Measurements from ENCODE around the gene CORO1C. TPM values are rescaled to one million over a fixed set of nuclear protein-coding genes. Genes with fewer than 3 reads are reported as not detected.

Gene CORO1C
- total and polyA plus RNA-seq, 2 donors (not counting 3 experiments of a cell fraction or from before 2014, with no cell fraction given), result 150 to 240 TPM

DNA sequence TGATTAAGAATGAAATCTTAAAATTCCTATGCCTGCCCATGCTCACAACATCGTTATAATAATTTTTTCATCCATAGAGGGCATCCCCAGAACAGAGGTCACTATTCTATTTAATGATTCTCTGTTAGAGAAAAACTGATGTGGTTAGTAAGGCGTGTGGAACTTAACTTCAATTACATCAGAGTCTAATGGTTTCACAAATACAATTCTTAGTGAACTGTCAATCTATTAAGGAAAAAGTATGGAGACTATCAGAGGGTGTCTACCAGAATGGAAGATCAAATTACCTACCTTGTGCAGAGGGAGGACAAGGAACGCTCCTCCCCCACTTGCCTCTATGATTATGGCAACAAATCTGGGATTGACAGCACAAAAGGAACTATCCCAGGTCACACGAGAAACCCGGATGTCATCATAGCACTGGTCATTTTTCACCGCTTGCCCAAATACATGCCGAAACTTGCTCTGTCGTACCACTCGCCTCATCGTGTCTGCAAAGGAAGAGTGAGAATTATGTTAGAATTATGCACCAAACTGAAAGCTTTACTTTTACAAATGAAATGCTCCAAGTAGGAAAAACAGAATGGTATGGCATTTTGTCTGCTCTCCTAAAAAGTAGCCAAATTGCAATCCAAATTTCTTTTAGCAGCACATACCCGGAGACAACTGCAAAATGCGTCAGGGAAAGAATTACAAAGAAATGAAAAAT is 30.3 kb downstream of the CORO1C start:
- H3K4me3 ChIP-seq (replicated peaks in 1 of 3; ENCODE audit: insufficient read depth in 1 of 3, low read depth in 1 of 3, low read length in 3 of 3), result no peak overlapping the region
- no peak for FAIRE-seq
- no peaks in the 10 kb centered on the region for H3K27me3 ChIP-seq (ENCODE audit: control insufficient read depth in 2 of 2, insufficient read depth in 2 of 2, low read length in 2 of 2)
- POLR2A ChIA-PET, result no interaction called here
- CTCF ChIA-PET, result interaction anchor here (0.9 to 2.2 kb wide), 7 partner anchors 9 to 22 kb away, joined by 3 to 12 read pairs (median 4); no protein-coding TSS in a partner anchor
- peaks cover 7% of the 10 kb centered on the region in 2 experiments for H3K36me3 ChIP-seq (ENCODE audit: control insufficient read depth in 2 of 2, extremely low read depth in 1 of 2, insufficient read depth in 2 of 2, low read length in 2 of 2)
- H3K9me1 ChIP-seq (replicated peaks; ENCODE audit: control insufficient read depth, extremely low read depth, insufficient read depth, low read length), result no peaks in the 10 kb centered on the region
- no peak overlapping the region for H3K27ac ChIP-seq (ENCODE audit: insufficient read depth, low read depth, low read length)
- H3K79me2 ChIP-seq (ENCODE audit: control insufficient read depth, insufficient read depth, low read length), result peaks cover 94% of the 10 kb centered on the region
- no peak overlapping the region for H3K4me2 ChIP-seq (ENCODE audit: insufficient read depth, low read length)
- H4K20me1 ChIP-seq (replicated peaks; ENCODE audit: control insufficient read depth, extremely low read depth, insufficient read depth, low read length), result no peaks in the 10 kb centered on the region
- H3K4me1 ChIP-seq (ENCODE audit: control insufficient read depth, extremely low read depth, insufficient read depth, low read length), result peaks cover 8% of the 10 kb centered on the region
- BruUV-seq (replicated peaks), result no TSS peak
- dilution Hi-C loops (cut with MboI; ENCODE audit: extremely low pct_ligation_motif_present, low sequenced_read_pairs) (no loop called here), intact Hi-C loops (cut with micrococcal nuclease) (no loop called here)
- no peak overlapping the region for H2AFZ ChIP-seq (ENCODE audit: low read depth, low read length)
- H3K9me3 ChIP-seq (replicated peaks; ENCODE audit: control insufficient read depth, insufficient read depth, low read length), result no peaks in the 10 kb centered on the region
- H3K9ac ChIP-seq (replicated peaks; ENCODE audit: extremely low read depth, insufficient read depth, low read length), result no peak overlapping the region
- no peak for DNase-seq (ENCODE audit: low read depth, low spot score)
- TF ChIP-seq POLR2AphosphoS5 (IDR thresholded peaks at IDR 0.05; ENCODE audit: insufficient read depth, low read depth, low read length), result no peak
- TF ChIP-seq GATA2 (IDR thresholded peaks at IDR 0.05; ENCODE audit: insufficient read depth, insufficient read length, low read depth, low read length), result no peak
- no peak for TF ChIP-seq POLR2A (IDR thresholded peaks at IDR 0.05; ENCODE audit: low read depth, low read length)
- TF ChIP-seq FOS (IDR thresholded peaks at IDR 0.05; ENCODE audit: borderline replicate concordance, insufficient read depth, low read length), result no peak

DNA sequence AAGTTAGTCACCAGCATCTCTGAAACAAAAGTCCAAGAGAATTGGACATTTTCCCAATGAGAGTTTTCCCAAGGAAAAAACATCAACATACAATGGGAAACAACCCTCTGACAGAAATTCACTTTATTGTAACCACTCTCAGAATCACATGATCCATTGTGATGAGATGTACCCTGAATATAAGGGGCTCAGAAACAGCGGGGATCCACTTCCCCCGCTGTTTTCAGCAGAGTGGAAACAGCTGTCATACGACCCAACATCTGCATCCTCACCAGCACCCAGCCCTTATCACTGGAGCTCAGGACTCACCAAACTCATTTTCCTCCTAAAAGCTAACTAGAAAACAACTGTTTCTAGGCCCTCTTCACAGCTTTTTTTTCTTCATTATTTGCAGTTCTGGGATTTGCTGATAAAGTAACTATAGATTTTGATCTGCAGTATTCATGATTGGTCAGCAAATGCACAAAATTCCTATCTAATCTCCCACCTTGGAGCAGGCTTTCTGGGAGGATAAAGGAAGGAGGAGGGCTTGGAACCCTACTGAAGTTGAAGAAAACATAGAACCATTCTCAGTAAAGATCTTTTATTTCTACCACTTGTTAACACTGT is 31.3 kb downstream of the CORO1C start:
- H3K4me2 ChIP-seq (ENCODE audit: insufficient read depth, low read length), result no peak overlapping the region
- H3K9me1 ChIP-seq (replicated peaks; ENCODE audit: control insufficient read depth, extremely low read depth, insufficient read depth, low read length), result no peaks in the 10 kb centered on the region
- dilution Hi-C loops (cut with MboI; ENCODE audit: extremely low pct_ligation_motif_present, low sequenced_read_pairs), result no loop called here
- no peaks in the 10 kb centered on the region for H4K20me1 ChIP-seq (replicated peaks; ENCODE audit: control insufficient read depth, extremely low read depth, insufficient read depth, low read length)
- peak overlapping the region; percentile 32 for H3K27ac ChIP-seq (ENCODE audit: insufficient read depth, low read depth, low read length)
- ChIA-PET POLR2A (interaction anchor here (1.0 to 1.3 kb wide), 2 partner anchors 9 to 30 kb away, joined by 4 to 9 read pairs; no protein-coding TSS in a partner anchor), CTCF (interaction anchor here (0.7 to 1.6 kb wide), 4 partner anchors 10 to 104 kb away, joined by 3 to 7 read pairs (median 6); no protein-coding TSS in a partner anchor)
- FAIRE-seq (no peak), DNase-seq (ENCODE audit: low read depth, low spot score) (peak; percentile 94)
- H3K79me2 ChIP-seq (ENCODE audit: control insufficient read depth, insufficient read depth, low read length), result peaks cover 93% of the 10 kb centered on the region
- H3K4me1 ChIP-seq (ENCODE audit: control insufficient read depth, extremely low read depth, insufficient read depth, low read length), result peaks cover 10% of the 10 kb centered on the region
- no peaks in the 10 kb centered on the region for H3K9me3 ChIP-seq (replicated peaks; ENCODE audit: control insufficient read depth, insufficient read depth, low read length)
- BruUV-seq (replicated peaks), result no TSS peak
- no peak overlapping the region for H2AFZ ChIP-seq (ENCODE audit: low read depth, low read length)
- TF ChIP-seq, protein P1, sequence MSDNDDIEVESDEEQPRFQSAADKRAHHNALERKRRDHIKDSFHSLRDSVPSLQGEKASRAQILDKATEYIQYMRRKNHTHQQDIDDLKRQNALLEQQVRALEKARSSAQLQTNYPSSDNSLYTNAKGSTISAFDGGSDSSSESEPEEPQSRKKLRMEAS (IDR thresholded peaks at IDR 0.05; ENCODE audit: insufficient read depth, insufficient read length), result no peak
- TF ChIP-seq EZH2 (IDR thresholded peaks at IDR 0.05; ENCODE audit: borderline replicate concordance, low read depth, low read length, severe bottlenecking), result no peak
- no peak for TF ChIP-seq MYC (IDR thresholded peaks at IDR 0.05; ENCODE audit: low read depth, low read length)
- TF ChIP-seq, protein P2, sequence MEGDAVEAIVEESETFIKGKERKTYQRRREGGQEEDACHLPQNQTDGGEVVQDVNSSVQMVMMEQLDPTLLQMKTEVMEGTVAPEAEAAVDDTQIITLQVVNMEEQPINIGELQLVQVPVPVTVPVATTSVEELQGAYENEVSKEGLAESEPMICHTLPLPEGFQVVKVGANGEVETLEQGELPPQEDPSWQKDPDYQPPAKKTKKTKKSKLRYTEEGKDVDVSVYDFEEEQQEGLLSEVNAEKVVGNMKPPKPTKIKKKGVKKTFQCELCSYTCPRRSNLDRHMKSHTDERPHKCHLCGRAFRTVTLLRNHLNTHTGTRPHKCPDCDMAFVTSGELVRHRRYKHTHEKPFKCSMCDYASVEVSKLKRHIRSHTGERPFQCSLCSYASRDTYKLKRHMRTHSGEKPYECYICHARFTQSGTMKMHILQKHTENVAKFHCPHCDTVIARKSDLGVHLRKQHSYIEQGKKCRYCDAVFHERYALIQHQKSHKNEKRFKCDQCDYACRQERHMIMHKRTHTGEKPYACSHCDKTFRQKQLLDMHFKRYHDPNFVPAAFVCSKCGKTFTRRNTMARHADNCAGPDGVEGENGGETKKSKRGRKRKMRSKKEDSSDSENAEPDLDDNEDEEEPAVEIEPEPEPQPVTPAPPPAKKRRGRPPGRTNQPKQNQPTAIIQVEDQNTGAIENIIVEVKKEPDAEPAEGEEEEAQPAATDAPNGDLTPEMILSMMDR (IDR thresholded peaks at IDR 0.05; ENCODE audit: extremely low read depth in 1 of 2, insufficient read depth in 1 of 2, low read depth in 1 of 2, low read length in 2 of 2), result no peak
- no peak for TF ChIP-seq FOS (IDR thresholded peaks at IDR 0.05; ENCODE audit: borderline replicate concordance, insufficient read depth, low read length)
- no peak for TF ChIP-seq POLR2AphosphoS5 (IDR thresholded peaks at IDR 0.05; ENCODE audit: insufficient read depth, low read depth, low read length)
- TF ChIP-seq JUN (IDR thresholded peaks at IDR 0.05; ENCODE audit: borderline replicate concordance, insufficient read depth, insufficient read length, low read depth), result no peak
- no peak for TF ChIP-seq GATA2 (IDR thresholded peaks at IDR 0.05; ENCODE audit: insufficient read depth, insufficient read length, low read depth, low read length)
- TF ChIP-seq POLR2A (IDR thresholded peaks at IDR 0.05; ENCODE audit: low read depth, low read length), result no peak
- no peak overlapping the region for H3K4me3 ChIP-seq (replicated peaks in 1 of 3; ENCODE audit: insufficient read depth in 1 of 3, low read depth in 1 of 3, low read length in 3 of 3)
- no peak overlapping the region for H3K9ac ChIP-seq (replicated peaks; ENCODE audit: extremely low read depth, insufficient read depth, low read length)
- peaks cover 7 to 8% of the 10 kb centered on the region in 2 experiments for H3K36me3 ChIP-seq (ENCODE audit: control insufficient read depth in 2 of 2, extremely low read depth in 1 of 2, insufficient read depth in 2 of 2, low read length in 2 of 2)
- intact Hi-C loops (cut with micrococcal nuclease), result no loop called here
- no peaks in the 10 kb centered on the region for H3K27me3 ChIP-seq (ENCODE audit: control insufficient read depth in 2 of 2, insufficient read depth in 2 of 2, low read length in 2 of 2)

All from endothelial cell of umbilical vein (primary cell).